Lower leg skin (tissue), 4 donors: ENCODE measurements around the gene COBL. TPM values are rescaled to one million over a fixed set of nuclear protein-coding genes. Genes with fewer than 3 reads are reported as not detected.

ENCODE experiments used
- DNase-seq, 2 donors: peaks; one replicate each; pipeline ENCODE4 v3.0.0-alpha.2; 2019; ENCODE audit warnings: low spot score in 2 of 2
- H3K4me3 ChIP-seq: fragments of 200-600 bp; sonication (generic); 2 replicates; pipeline ENCODE4 v1.5.1; 2017; ENCODE audit warnings: mild to moderate bottlenecking, low read depth; ENCODE audit not compliant: poor library complexity, severe bottlenecking
- CTCF ChIP-seq, 3 donors: fragments of 450-650 bp; IDR thresholded peaks; one replicate each; pipeline ENCODE4 v1.5.1; 2016; ENCODE audit warnings: antibody characterized with exemption in 3 of 3, mild to moderate bottlenecking in 3 of 3, moderate library complexity in 2 of 3
- POLR2A ChIP-seq, 2 donors: fragments of 450-650 bp; IDR thresholded peaks; one replicate each; pipeline ENCODE4 v1.6.1; 2016 to 2017; ENCODE audit warnings: antibody characterized with exemption in 2 of 2, mild to moderate bottlenecking in 1 of 2, moderate library complexity in 1 of 2
- WGBS, 2 donors: methylation state at CpG; one replicate each; pipeline ENCODE4 v1.1.5; 2018; 5-methylcytosine and 5-hydroxymethylcytosine counted together
- intact Hi-C: fragments of 100-400 bp; cut with DNase I; formaldehyde crosslinking; loops from one replicate; pipeline ENCODE4 v1.15.0; 2023; ENCODE audit warnings: low total_unique reads
- total RNA-seq, 4 donors: library from RNA; depleted of rRNA; stranded (reverse); fragments of >200 nt; gene quantifications; one replicate each; pipeline ENCODE4 v1.1.0, GENCODE V29; 2016

COBL gene
- total RNA-seq, 4 donors from 2014 or later = 40.2 to 94.1 (median 66.5) TPM

DNA sequence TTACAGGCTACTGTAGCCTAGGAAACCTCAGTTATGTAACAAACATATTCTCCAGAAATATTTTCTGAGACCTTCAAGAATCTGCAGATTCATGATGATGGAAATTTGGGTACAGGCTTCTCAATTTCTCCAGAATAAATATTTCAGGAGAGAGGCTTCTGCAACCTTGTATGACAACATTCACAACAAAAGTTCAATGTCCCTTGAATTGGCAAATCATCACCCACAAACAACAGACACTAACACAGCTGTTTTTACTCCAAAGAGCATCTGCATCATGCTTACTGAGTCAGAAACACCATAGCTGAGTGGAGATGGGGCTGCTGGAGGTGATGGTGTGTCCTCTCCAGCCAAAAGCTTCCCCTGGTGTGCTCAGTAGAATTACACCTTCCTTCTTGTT lies 9.3 kb upstream of the COBL start:
- no peak overlapping the region for H3K4me3 ChIP-seq
- intact Hi-C loops = no loop called here
- peak in 1 of 2 donors; percentile 12 for DNase-seq
- no peak for TF ChIP-seq CTCF (IDR thresholded peaks at IDR 0.05)
- no peak for TF ChIP-seq POLR2A (IDR thresholded peaks at IDR 0.05)

DNA sequence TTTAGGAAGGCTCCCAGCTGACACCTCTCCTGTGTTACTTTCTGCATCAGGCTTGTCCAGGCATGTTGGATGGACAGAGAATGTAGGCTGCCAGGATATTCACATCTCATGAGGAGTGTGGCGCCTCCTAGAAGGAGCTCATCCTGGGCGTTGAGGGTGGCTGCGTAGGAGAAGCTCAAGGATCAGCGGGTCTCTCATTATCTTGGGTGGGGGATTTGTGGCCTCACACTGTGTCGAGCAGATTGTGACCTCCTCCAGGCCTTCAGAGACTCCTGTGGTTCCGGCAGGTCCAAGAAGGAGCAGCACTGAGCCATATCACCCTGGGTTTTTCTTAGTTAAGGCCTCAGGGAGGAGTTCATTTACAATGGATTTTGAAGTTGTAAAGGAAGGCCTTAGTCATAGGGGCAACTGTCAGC lies 8.7 kb upstream of the COBL start:
- WGBS, 2 donors = 76 to 86% methylated on average over 6 of the region's 6 CpGs
- intact Hi-C loops = no loop called here
- TF ChIP-seq POLR2A (IDR thresholded peaks at IDR 0.05) = no peak
- H3K4me3 ChIP-seq = no peak overlapping the region
- peak in 1 of 2 donors; percentile 42 for DNase-seq

DNA sequence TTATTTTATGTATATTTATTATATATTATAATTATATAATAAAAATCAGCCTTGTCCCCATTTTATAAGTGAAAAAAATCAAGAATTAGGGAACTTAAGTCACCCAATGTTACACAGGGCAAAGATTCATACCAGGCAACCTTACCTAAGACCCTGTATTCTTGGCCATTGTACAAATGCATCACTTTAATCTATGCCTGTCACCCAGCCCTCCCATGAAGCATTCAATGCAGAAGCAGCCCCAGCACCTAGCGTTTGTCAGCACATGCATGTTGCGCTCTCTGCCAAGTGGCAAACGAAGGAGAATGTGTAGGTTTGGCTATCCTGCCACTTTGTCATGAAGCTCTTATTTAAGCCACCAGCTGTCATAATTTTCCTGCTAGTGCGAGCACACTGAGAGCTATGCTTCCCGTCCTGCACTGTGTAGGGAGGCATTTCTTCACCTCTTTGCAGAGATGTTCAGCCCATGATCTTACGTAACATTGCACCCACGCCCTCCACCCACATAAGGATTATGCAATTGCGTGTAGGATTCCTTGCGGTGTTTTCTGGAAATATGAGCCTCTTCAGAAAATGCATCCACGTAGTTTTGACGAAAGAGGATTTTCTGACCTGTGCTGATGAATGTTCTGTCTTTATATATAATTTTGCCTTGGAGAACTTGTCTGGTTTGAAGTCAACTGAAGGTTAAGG lies 7.7 kb upstream of the COBL start:
- TF ChIP-seq POLR2A (IDR thresholded peaks at IDR 0.05) = no peak
- intact Hi-C loops = no loop called here
- WGBS, 2 donors = 47 to 61% methylated on average over 11 of the region's 11 CpGs
- peak in 1 of 2 donors; percentile 72 for DNase-seq
- no peak overlapping the region for H3K4me3 ChIP-seq

DNA sequence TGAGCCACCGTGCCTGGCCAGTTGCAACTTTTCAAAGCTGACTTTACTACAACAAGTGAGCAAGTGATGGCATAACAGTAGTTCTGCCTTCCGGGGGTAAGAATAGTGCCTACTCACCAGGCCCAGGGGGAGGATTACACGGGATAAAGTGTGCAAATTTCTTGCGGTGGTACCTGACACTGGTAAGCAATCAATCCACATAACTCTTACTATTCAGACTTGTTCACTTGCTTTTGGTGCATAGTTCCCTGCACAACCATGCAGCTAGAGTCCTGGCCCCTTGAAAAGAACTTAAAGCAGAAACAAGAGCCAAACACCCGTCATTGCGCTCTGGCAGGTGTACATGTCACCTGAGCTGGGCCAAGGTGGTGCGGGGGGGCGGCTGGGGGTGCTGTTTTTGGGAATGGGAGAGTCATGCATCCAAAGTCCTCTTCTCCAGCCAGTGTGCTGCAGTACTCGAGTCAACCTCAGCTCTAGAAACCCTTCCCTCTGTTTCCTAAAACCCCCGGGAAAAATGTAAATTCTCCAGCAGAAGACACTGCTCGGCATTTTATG lies 5.4 kb upstream of the COBL start:
- H3K4me3 ChIP-seq = no peak overlapping the region
- DNase-seq = peak in 1 of 2 donors; percentile 62
- WGBS, 2 donors = 88% methylated on average over 11 of the region's 11 CpGs
- intact Hi-C loops = no loop called here
- TF ChIP-seq CTCF (IDR thresholded peaks at IDR 0.05) (no peak), POLR2A (IDR thresholded peaks at IDR 0.05) (no peak)

DNA sequence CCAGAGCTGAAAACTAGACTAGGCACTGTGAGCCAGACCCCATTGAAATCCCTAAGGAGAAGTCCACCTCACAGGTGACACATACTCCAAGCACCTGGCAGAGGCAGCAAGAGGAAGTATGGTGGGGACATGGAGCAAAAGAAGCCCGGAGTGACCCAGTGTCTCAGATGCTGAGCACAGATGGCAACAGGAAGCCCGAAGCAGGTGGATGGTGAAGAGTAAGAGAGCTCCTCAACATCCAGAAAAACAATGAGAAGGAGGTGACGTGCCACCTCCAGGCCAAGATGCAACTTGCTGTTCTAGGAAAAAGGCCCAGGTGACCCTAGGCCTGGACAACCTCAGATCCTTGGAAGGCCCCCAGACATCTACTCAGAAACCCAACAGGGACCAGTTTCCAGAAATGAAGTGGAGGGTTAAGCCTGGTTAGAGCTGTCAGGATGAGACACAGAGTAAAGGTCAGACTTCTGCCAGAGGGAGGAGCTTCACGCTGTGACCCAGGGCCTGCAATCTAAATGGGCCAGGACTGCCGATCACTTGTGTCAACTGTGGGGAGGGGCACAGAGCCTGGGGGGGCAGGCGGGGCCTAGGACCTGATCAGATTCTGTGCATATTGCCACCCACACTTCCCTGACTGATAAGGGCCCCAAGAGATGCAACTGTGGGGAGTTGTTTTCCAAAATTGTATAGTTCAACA lies 2.4 kb upstream of the COBL start:
- TF ChIP-seq POLR2A (IDR thresholded peaks at IDR 0.05) = no peak
- TF ChIP-seq CTCF (IDR thresholded peaks at IDR 0.05) = no peak
- peak in 1 of 2 donors; percentile 81 for DNase-seq
- intact Hi-C loops = no loop called here
- H3K4me3 ChIP-seq = no peak overlapping the region
- 70 to 72% methylated on average over 6 of the region's 6 CpGs for WGBS, 2 donors

GRCh38 chr7:51318001-51318400 lies 1.4 kb upstream of the COBL start:
- DNase-seq = peak in 1 of 2 donors; percentile 81
- WGBS, 2 donors = 87 to 88% methylated on average over 9 of the region's 9 CpGs
- intact Hi-C loops = no loop called here
- TF ChIP-seq POLR2A (IDR thresholded peaks at IDR 0.05) = no peak
- no peak for TF ChIP-seq CTCF (IDR thresholded peaks at IDR 0.05)
- no peak overlapping the region for H3K4me3 ChIP-seq
